Prostate gland (tissue), 2 donors: Measurements from ENCODE around the gene CARD19. TPM values are rescaled to one million over a fixed set of nuclear protein-coding genes. Genes with fewer than 3 reads are reported as not detected.

Experiments
- DNase-seq: peaks from one replicate; pipeline ENCODE4 v3.0.0-alpha.2; 2019; ENCODE audit warnings: low spot score
- H3K27ac ChIP-seq, 2 donors: fragments of 200-600 bp; sonication (generic); 2 replicates each; pipeline ENCODE4 v1.5.1; 2017 to 2019
- H3K27me3 ChIP-seq: fragments of 200-600 bp; sonication (generic); replicated peaks from 2 replicates; pipeline ENCODE4 v1.5.1; 2019; ENCODE audit not compliant: insufficient read depth
- H3K36me3 ChIP-seq, 2 donors: fragments of 200-600 bp; sonication (generic); 1 replicate in 1 of 2; 2 replicates in 1 of 2; pipeline versions ENCODE4 v1.5.1 to v1.8.1; 2017 to 2019
- H3K4me1 ChIP-seq: fragments of 200-600 bp; sonication (generic); replicated peaks from 2 replicates; pipeline ENCODE4 v1.5.1; 2019
- H3K4me3 ChIP-seq, 2 donors: fragments of 200-600 bp; sonication (generic); 2 replicates each; pipeline ENCODE4 v1.5.1; 2017 to 2019
- H3K9me3 ChIP-seq: fragments of 200-600 bp; sonication (generic); 2 replicates; pipeline ENCODE4 v1.5.1; 2017
- POLR2A ChIP-seq: fragments of 450-650 bp; IDR thresholded peaks from one replicate; pipeline ENCODE4 v1.6.1; 2016; ENCODE audit warnings: antibody characterized with exemption, mild to moderate bottlenecking
- POLR2AphosphoS5 ChIP-seq: sonication (generic); formaldehyde crosslinking; IDR thresholded peaks from one replicate; pipeline ENCODE4 v1.6.1; 2017; ENCODE audit warnings: antibody characterized with exemption
- WGBS: methylation state at CpG from one replicate; pipeline ENCODE4 v1.1.5; 2018; 5-methylcytosine and 5-hydroxymethylcytosine counted together
- intact Hi-C: fragments of 100-400 bp; cut with DNase I; formaldehyde crosslinking; loops from one replicate; pipeline ENCODE4 v1.14.2; 2022
- total RNA-seq, 2 donors: library from RNA; depleted of rRNA; stranded (reverse); fragments of >200 nt; gene quantifications; one replicate each; pipeline ENCODE4 v1.1.0, GENCODE V29; 2016
- TF ChIP-seq, protein P1 (sequence below), 4 experiments: fragments of 200-600 bp in 2 of 4; fragments of 450-650 bp in 2 of 4; sonication (generic) in 2 of 4; IDR thresholded peaks; 1 replicate in 3 of 4; 2 replicates in 1 of 4; pipeline ENCODE4 v1.5.1; 2016 to 2019; ENCODE audit warnings: antibody characterized with exemption in 4 of 4, mild to moderate bottlenecking in 2 of 4, moderate library complexity in 2 of 4

Gene CARD19
- total RNA-seq, 2 donors from 2014 or later = 41.9 to 111 TPM

DNA sequence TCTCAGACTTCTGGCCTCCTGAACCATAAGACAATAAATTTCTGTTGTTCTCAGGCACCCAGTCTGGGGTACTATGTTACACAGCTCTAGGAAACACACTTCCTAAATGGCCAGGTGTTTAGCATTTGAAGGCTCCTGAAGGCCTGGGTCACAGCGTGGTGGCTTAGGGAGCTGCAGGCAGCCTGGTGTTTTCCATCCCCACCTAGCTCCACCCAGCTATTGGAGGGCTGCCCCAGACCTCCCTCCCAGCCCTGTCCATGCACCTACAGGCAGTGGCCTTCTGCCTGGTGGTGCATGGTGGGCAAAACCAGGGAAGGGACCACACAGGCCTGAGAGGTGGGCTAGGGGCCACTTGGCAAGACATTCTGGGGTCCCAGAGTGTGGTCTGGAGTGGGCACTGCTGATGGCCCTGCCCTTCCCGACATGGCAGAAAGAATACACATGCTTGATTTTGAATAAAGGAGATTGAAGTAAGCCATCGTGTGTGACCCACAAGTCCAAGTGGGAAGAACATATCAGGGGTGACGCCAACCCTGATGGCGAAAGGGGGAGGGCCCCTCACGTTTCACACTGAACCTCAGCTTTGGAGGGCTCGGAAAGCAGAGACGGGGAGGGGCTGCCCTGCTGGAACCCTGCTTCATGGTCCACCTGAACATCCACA is 38.8 kb upstream of the CARD19 start:
- H3K27ac ChIP-seq = no peak overlapping the region
- no peaks in the 10 kb centered on the region for H3K9me3 ChIP-seq
- TF ChIP-seq POLR2AphosphoS5 (no peak), POLR2A (no peak)
- TF ChIP-seq, protein P1, sequence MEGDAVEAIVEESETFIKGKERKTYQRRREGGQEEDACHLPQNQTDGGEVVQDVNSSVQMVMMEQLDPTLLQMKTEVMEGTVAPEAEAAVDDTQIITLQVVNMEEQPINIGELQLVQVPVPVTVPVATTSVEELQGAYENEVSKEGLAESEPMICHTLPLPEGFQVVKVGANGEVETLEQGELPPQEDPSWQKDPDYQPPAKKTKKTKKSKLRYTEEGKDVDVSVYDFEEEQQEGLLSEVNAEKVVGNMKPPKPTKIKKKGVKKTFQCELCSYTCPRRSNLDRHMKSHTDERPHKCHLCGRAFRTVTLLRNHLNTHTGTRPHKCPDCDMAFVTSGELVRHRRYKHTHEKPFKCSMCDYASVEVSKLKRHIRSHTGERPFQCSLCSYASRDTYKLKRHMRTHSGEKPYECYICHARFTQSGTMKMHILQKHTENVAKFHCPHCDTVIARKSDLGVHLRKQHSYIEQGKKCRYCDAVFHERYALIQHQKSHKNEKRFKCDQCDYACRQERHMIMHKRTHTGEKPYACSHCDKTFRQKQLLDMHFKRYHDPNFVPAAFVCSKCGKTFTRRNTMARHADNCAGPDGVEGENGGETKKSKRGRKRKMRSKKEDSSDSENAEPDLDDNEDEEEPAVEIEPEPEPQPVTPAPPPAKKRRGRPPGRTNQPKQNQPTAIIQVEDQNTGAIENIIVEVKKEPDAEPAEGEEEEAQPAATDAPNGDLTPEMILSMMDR (IDR thresholded peaks at IDR 0.05) = no peak
- DNase-seq = no peak
- 88% methylated on average over 8 of the region's 8 CpGs for WGBS
- H3K27me3 ChIP-seq = no peaks in the 10 kb centered on the region
- no peaks in the 10 kb centered on the region for H3K36me3 ChIP-seq
- no peak overlapping the region for H3K4me3 ChIP-seq
- no peaks in the 10 kb centered on the region for H3K4me1 ChIP-seq
- intact Hi-C loops = no loop called here

DNA sequence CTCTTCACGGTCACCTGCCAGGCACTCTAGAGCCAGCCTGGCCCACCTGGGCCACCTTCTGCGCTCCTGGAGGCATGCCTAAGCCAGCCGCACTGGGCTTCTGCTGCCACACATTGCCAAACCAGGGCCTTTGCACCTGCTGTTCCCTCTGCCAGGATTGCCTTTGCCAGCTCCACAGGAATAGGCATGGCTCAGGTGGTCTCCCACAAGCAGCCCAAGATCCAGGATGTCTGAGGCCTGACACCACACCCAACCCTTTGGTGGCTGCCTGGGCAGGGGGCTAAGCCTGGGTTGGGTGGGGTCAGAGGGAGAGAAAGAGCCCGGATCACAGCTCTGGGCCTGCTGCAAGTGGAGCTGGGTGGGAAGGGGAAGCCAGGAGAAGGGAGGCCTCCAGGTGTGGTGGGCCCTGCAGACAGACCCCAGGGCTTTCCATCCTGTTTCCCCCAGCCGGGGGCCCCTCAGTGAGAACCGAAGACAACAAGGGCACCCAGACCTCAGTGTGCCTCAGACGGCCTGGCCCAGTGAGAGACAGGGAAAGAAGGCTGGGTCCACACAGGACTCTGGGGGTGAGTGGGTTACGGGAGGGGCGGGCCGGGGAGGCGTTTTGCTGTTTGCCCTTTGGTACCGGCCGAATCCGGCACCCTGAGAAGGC is 38.2 kb upstream of the CARD19 start:
- Histone ChIP-seq H3K27me3 (no peaks in the 10 kb centered on the region), H3K9me3 (no peaks in the 10 kb centered on the region), H3K4me3 (no peak overlapping the region), H3K36me3 (no peaks in the 10 kb centered on the region), H3K4me1 (no peaks in the 10 kb centered on the region), H3K27ac (no peak overlapping the region)
- TF ChIP-seq POLR2A (no peak), POLR2AphosphoS5 (no peak)
- TF ChIP-seq, protein P1 (IDR thresholded peaks at IDR 0.05) = no peak
- 57% methylated on average over 14 of the region's 14 CpGs for WGBS
- intact Hi-C loops = no loop called here
- DNase-seq = no peak

DNA sequence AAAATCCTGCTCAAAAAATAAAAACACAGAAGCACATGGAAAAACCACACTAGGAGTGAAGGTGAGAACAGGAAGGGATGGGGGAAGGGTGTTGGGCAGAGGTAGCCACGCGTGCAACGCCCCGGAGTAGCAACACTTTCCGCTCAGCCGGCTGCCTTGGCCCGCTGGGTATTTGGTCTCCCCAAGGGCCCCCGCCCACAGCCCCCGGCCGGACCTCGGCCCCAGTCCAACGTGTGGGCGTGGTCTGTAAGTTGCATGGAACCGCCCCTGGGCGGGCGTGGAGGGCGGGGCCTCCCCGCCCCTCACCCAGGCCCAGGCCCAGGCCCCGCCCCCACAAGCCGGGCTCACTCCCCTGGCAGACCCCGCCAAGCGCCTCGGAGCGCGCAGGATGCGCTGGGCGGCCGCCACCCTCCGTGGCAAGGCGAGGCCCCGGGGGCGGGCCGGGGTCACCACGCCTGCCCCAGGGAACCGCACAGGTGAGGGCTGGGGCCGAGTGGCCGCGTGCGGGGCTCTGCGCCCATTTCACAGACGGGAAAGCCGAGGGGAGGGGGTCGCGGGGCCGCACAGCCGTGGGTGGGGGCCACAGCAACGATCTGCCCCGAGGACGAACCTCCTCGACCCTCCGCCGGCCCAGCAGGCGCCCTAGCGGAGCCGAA is 37.5 kb upstream of the CARD19 start, which contains the start of gene SUSD3:
SUSD3 (plus strand) TSS at position 347 of the 656 bp plus-strand sequence; CDS start at position 389, 42 bp downstream.
- peak; percentile 18 for DNase-seq
- Histone ChIP-seq H3K9me3 (no peaks in the 10 kb centered on the region), H3K27me3 (no peaks in the 10 kb centered on the region), H3K4me1 (no peaks in the 10 kb centered on the region), H3K36me3 (no peaks in the 10 kb centered on the region), H3K27ac (no peak within 1 kb of the TSS), H3K4me3 (peak within 1 kb of the TSS; percentile 33 to 39)
- no peak for TF ChIP-seq POLR2A
- TF ChIP-seq, protein P1 (IDR thresholded peaks at IDR 0.05) = no peak
- TF ChIP-seq POLR2AphosphoS5 = no peak
- intact Hi-C loops = no loop called here
- WGBS = 3% methylated on average over 54 of the region's 55 CpGs

DNA sequence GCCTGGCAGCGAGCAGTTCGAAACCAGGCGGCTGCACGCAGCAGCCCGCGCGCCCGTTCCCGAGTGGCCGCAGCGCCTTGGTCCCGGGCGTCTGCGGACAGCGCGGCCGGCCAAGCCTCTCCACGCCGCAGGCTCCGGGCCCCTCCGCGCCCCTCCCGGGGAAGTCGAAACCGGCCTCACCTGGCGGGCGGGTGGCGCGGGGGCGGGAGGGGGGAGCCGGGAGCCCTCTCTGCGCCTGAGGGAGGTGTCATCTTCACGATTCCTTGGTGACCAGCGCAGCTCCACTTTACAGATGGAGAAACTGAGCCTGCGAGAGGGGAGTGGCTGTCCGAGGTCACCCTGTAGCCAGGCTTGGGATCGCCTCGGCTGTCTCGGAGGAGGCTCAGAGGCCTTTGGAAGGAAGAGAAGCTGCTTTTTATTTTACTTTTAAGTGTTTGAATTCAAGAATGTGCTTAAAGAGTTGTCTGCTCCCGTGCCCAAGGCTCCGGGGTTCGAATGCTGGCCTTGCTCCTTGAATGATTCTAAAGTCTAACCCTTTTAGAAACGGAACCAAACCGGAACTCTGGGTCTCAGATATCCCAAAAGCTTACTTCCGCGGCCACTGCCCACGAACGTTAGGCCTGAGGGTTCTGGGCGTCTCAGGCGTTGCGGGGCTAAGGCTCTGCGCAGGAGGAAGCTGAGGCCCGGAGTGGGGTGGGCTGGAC is 36.9 kb upstream of the CARD19 start:
- TF ChIP-seq POLR2AphosphoS5 (no peak), POLR2A (no peak)
- TF ChIP-seq, protein P1 (IDR thresholded peaks at IDR 0.05) = no peak
- Histone ChIP-seq H3K36me3 (no peaks in the 10 kb centered on the region), H3K9me3 (no peaks in the 10 kb centered on the region), H3K4me3 (peak overlapping the region; percentile 33 to 39), H3K4me1 (no peaks in the 10 kb centered on the region), H3K27me3 (no peaks in the 10 kb centered on the region), H3K27ac (no peak overlapping the region)
- DNase-seq = no peak
- 68% methylated on average over 23 of the region's 53 CpGs for WGBS
- intact Hi-C loops = no loop called here
